GM18508 (cell line): Measurements from ENCODE around the gene BCL2L12.

ENCODE experiments used
- ATAC-seq: cut with Tn5 transposase; IDR thresholded peaks from one replicate; pipeline ENCODE4 v1.9.1; 2021; ENCODE audit warnings: moderate number of reproducible peaks; ENCODE audit not compliant: insufficient read depth, unreplicated experiment

Gene BCL2L12

GRCh38 chr19:49660338-49660961 lies 5.3 kb upstream of the BCL2L12 start:
- no peak for ATAC-seq

DNA sequence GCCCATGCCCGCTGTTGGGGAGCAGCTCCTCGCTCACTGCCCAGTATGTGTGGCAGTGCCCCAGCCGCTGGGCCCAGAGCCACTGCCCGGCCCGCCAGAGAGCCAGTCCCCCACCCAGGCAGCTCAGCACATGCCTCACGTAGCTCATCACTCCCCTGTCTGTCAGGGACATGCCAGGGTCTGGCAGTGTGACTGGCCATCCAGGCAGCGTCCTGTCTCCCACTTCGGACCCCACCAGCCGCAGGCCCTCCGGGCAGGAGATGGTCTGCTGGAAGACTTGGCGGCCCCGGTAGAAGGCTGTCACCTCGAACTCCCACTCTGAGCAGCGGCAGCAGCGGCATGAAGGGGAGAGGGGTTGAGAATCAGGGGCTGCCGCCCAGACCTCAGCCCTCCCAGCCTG lies 3.7 kb upstream of the BCL2L12 start:
- no peak for ATAC-seq

- ATAC-seq = no peak
Observed at GRCh38 chr19:49663224-49663623, 2.5 kb upstream of the BCL2L12 start.

DNA sequence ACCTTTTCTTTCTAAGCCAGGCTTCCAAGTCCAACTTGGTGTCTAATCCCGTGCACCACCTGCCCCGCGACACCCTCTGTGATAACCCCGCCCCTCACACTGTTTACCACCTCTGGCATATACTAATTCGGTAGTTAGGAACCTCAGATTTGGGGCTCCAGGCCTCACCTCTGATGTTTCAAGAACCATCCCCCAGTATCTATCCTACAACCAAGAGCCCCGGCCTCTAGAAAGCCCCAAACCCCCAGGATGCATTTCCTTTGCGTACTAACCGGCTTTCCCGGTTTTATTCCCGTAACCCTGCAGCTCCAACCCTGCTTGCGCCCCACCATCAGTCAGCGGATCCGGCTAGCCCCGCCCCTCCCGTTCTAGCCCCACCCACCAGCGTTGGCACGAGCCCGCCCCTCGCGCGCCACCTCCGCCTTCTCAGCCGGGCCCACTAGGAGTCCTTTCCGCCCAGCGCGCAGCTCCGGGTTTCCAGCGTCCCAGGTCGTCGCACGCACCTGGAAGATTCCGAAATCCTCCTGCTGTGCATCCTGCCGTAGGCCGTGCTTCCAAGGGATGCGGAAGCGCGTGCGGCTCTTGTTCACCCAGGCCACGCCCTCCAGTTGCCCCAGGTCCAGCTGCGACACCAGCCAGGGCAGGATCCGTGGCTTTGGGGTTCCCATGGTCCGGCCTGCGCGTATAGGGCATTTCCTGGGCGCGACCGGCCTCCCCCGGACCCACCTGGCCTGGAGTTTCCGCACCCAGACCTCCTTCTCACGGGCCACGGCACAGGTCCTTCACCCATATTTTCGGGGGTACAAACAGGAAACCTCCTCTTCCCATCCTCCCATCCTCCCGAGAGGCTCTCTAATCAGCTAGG lies 1.3 kb upstream of the BCL2L12 start:
- no peak for ATAC-seq

- ATAC-seq = no peak
Observed at GRCh38 chr19:49665036-49665350, 740 bp upstream of the BCL2L12 start.

DNA sequence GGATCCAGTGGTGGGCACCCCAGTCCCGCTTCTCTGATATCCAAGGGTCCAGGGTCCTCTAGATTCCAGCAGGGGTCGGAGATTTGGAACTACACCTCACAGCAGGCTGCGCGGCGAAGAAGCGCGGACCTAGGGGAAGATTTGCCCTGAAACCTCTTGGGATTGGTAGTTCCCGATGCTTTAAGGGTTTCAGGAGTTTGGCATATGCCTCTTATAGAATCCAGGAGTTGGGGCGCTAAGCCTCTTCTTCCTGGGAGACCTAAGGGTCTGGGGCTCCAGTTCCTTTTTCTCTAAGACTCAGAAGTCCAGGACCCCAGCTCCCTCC lies 349 bp downstream of the BCL2L12 start:
- no peak for ATAC-seq

DNA sequence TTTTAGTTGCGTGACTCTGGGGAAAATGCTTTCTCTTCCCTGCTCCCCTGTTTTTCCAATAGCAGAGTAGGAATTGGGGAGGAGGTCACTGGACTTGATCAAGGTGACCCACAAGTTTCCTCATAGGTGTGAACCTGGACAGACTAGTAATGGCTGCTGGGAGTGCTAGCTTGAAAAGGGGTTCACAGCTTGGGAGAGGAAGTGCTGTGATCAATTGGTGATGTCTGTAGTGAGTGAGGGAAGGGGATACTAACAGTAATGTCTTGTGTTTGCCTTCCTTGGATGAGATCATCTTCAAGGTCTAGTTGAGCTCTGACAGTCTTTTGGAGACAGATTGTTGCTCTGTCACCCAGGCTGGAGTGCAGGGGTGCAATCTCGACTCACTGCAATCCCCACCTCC lies 1.7 kb downstream of the BCL2L12 start:
- ATAC-seq = no peak

DNA sequence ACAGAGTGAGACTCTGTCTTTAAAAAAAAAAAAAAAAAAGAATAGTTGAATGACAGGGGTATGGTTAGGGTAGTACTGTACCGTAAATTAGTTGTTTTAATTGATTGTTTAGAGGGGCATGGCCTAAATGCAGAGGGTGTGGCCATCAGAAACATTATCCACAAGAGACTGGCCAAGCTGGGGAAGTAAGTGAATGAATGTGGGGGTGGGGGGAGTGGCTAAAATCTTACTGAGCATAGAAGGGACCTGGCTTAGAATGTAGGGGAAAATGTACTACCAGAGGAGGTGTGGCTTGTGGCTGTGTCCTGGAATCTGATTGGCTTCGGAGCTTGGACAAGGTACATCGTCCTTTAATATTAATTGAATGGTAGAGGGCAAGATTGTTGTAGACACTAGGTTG lies 3.8 kb downstream of the BCL2L12 start:
- no peak for ATAC-seq

- ATAC-seq = no peak
Observed at GRCh38 chr19:49672131-49672919, 6.6 kb downstream of the BCL2L12 start.

GRCh38 chr19:49676136-49676783 lies 10.5 kb downstream of the BCL2L12 start:
- ATAC-seq = peak; percentile 36

DNA sequence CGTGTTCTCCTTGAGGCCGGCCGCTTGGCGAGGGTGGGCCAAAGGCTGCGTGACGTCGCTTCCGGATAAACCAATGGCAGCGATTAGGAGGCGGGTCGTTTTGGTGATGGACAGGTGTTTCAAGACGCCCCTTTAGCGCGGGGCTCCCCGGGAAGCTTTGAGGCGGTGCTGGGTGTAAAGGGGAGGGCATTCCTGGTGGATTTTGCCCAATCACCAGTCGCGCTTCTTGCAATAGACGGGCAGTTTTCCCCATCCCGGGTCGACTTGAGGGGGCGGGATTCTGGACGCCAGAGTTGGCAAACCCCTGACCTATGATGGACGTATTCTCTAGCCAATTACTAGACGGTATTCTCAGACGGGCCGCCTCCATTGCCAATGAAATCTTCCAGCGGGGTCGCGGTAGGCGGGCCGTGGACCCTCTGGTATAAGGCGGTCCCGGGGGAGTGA lies 11.1 kb downstream of the BCL2L12 start:
- ATAC-seq = peak; percentile 38

GRCh38 chr19:49677231-49677900 lies 11.6 kb downstream of the BCL2L12 start, which contains the start of gene PRMT1:
TSS of gene PRMT1 (plus strand) at chr19:49677271. CDS start at chr19:49677281, 10 bp downstream.
- no peak for ATAC-seq

GRCh38 chr19:49677901-49678674 lies 12.4 kb downstream of the BCL2L12 start:
- no peak for ATAC-seq

DNA sequence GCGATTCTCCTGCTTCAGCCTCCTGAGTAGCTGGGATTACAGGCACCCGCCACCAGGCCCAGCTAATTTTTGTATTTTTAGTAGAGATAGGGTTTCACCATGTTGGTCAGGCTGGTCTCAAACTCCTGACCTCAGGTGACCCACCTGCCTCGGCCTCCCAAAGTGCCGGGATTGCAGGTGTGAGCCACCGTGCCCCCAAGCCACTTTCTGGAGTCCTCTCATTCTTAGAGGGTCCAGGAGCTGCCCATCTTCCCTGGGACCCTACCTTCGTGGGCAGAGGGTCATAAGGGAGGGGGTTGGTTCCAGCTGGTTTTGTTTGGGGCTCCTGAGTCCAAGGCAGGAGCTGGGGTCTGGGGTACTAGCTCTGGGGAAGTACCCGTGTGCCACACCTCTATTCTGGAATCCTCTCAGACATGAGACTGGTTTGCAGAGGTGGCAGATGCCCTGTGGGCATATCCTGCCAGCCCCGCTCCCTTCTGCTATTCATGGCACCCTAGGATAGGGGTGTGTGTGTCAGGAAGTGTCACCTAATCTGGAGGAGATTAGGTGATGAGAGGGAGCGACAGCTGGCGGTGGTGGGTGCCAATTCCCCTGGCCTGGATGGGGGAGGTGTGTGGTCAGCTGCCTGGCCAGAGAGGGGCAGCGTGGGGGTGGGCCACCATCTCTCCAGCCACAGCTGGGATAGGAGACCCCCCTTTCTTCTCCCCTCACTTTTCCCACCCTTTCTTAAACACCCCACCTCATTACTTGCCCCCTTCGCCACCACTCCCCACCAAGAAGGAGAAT lies 13.4 kb downstream of the BCL2L12 start:
- ATAC-seq = no peak

GRCh38 chr19:49679771-49680413 lies 14.2 kb downstream of the BCL2L12 start:
- no peak for ATAC-seq

- no peak for ATAC-seq
Observed at GRCh38 chr19:49680421-49681351, 15.0 kb downstream of the BCL2L12 start.

DNA sequence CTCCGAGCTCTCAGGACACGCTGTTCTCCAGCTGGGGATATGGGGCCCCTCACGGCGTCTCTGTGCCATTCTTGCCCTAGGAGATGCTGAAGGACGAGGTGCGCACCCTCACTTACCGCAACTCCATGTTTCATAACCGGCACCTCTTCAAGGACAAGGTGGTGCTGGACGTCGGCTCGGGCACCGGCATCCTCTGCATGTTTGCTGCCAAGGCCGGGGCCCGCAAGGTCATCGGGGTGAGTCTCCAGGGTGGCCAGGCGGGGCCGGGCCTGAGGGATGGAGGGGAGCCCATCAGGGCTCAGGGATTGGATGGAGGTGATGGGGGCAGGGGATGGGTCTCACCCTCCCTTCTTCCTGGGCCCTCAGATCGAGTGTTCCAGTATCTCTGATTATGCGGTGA lies 16.1 kb downstream of the BCL2L12 start:
- no peak for ATAC-seq
